Stimulated activated CD8-positive, alpha-beta memory T cell treated with anti-CD3 and anti-CD28 coated beads, Interleukin-15, amount 100 ng/mL, for 48 hours (primary cell): ENCODE measurements around the gene KCNMA1.

Source experiments
- DNase-seq, 2 donors: peaks; one replicate each; pipeline ENCODE4 v3.0.0-alpha.2; 2020; ENCODE audit warnings: low read depth in 2 of 2

The KCNMA1 gene

GRCh38 chr10:77274046-77274795, 363.4 kb downstream of the KCNMA1 start:
- DNase-seq, result no peak

- DNase-seq, result no peak
These were observed 368.4 kb downstream of the KCNMA1 start for GRCh38 chr10:77269163-77269562.

GRCh38 chr10:77268721-77269120, 368.9 kb downstream of the KCNMA1 start:
- DNase-seq, result no peak

- no peak for DNase-seq
These were observed 369.6 kb downstream of the KCNMA1 start for GRCh38 chr10:77267703-77268675.

- no peak for DNase-seq
These were observed 371.4 kb downstream of the KCNMA1 start for GRCh38 chr10:77266242-77266641.

- DNase-seq, result no peak
These were observed 373.1 kb downstream of the KCNMA1 start for GRCh38 chr10:77264527-77264926.

- peak in 1 of 2 donors; percentile 9 for DNase-seq
These were observed 373.5 kb downstream of the KCNMA1 start for GRCh38 chr10:77264107-77264506.

- no peak for DNase-seq
These were observed 373.9 kb downstream of the KCNMA1 start for GRCh38 chr10:77263700-77264099.

- no peak for DNase-seq
These were observed 376.5 kb downstream of the KCNMA1 start for GRCh38 chr10:77261146-77261545.

GRCh38 chr10:77259171-77259874, 378.3 kb downstream of the KCNMA1 start:
- DNase-seq, result no peak

- no peak for DNase-seq
These were observed 381.3 kb downstream of the KCNMA1 start for GRCh38 chr10:77256346-77256745.

GRCh38 chr10:77253556-77254064, 384.0 kb downstream of the KCNMA1 start:
- DNase-seq, result no peak

GRCh38 chr10:77253147-77253545, 384.5 kb downstream of the KCNMA1 start:
- no peak for DNase-seq

GRCh38 chr10:77252380-77253146, 385.0 kb downstream of the KCNMA1 start:
- DNase-seq, result no peak

GRCh38 chr10:77251297-77252013, 386.2 kb downstream of the KCNMA1 start:
- DNase-seq, result no peak

GRCh38 chr10:77249901-77250459, 387.6 kb downstream of the KCNMA1 start:
- no peak for DNase-seq

GRCh38 chr10:77248104-77248790, 389.4 kb downstream of the KCNMA1 start:
- no peak for DNase-seq

- DNase-seq, result no peak
These were observed 390.3 kb downstream of the KCNMA1 start for GRCh38 chr10:77247031-77247990.
